Middle frontal gyrus (tissue), 1 donor: ENCODE measurements around the gene C5.
"Not testable (repeated sequence)": the region's sequence is repeated elsewhere in the genome, so short reads cannot be mapped to it uniquely, and the experiment has no call there.

Experiments
- DNase-seq: peaks from one replicate; pipeline ENCODE4 v3.0.0-alpha.2; 2015; ENCODE audit warnings: low spot score; ENCODE audit errors: extremely low spot score

The C5 gene

GRCh38 chr9:121050128-121050988, at the start of gene C5:
Gene C5 (minus strand): TSS chr9:121050275. CDS start chr9:121050246, 29 bp downstream.
- no peak for DNase-seq

- no peak for DNase-seq
Observed at GRCh38 chr9:121098567-121099198, 48.6 kb upstream of the C5 start.

- no peak for DNase-seq
Observed at GRCh38 chr9:121095057-121095456, 45.0 kb upstream of the C5 start.

GRCh38 chr9:121090743-121091142, 40.7 kb upstream of the C5 start:
- DNase-seq: not testable (repeated sequence)

- no peak for DNase-seq
Observed at GRCh38 chr9:121088576-121088975, 38.5 kb upstream of the C5 start.

- DNase-seq: no peak
Observed at GRCh38 chr9:121085661-121086060, 35.6 kb upstream of the C5 start.

- DNase-seq: no peak
Observed at GRCh38 chr9:121082075-121082474, 32.0 kb upstream of the C5 start.

GRCh38 chr9:121075251-121076036, 25.4 kb upstream of the C5 start:
- DNase-seq: no peak

GRCh38 chr9:121074370-121075250, 24.5 kb upstream of the C5 start, which contains the start of gene CNTRL:
Gene CNTRL (plus strand): TSS chr9:121074955. CDS start chr9:121088327, 13,372 bp downstream.
- DNase-seq: peak; percentile 81

- no peak for DNase-seq
Observed at GRCh38 chr9:121073038-121073437, 23.0 kb upstream of the C5 start.

- DNase-seq: no peak
Observed at GRCh38 chr9:121071756-121072421, 21.8 kb upstream of the C5 start.

GRCh38 chr9:121071370-121071755, 21.3 kb upstream of the C5 start:
- DNase-seq: no peak

GRCh38 chr9:121069396-121069795, 19.3 kb upstream of the C5 start:
- no peak for DNase-seq

- no peak for DNase-seq
Observed at GRCh38 chr9:121067640-121068039, 17.6 kb upstream of the C5 start.

GRCh38 chr9:121066850-121067249, 16.8 kb upstream of the C5 start:
- DNase-seq: no peak

GRCh38 chr9:121059998-121060636, 10.0 kb upstream of the C5 start:
- DNase-seq: peak; percentile 50

- no peak for DNase-seq
Observed at GRCh38 chr9:121059513-121059912, 9.4 kb upstream of the C5 start.

GRCh38 chr9:121057821-121058220, 7.7 kb upstream of the C5 start:
- no peak for DNase-seq

GRCh38 chr9:121055642-121056143, 5.6 kb upstream of the C5 start:
- no peak for DNase-seq

- no peak for DNase-seq
Observed at GRCh38 chr9:121053544-121053943, 3.5 kb upstream of the C5 start.
